ENCODE measurements around the gene TERT.

DNA sequence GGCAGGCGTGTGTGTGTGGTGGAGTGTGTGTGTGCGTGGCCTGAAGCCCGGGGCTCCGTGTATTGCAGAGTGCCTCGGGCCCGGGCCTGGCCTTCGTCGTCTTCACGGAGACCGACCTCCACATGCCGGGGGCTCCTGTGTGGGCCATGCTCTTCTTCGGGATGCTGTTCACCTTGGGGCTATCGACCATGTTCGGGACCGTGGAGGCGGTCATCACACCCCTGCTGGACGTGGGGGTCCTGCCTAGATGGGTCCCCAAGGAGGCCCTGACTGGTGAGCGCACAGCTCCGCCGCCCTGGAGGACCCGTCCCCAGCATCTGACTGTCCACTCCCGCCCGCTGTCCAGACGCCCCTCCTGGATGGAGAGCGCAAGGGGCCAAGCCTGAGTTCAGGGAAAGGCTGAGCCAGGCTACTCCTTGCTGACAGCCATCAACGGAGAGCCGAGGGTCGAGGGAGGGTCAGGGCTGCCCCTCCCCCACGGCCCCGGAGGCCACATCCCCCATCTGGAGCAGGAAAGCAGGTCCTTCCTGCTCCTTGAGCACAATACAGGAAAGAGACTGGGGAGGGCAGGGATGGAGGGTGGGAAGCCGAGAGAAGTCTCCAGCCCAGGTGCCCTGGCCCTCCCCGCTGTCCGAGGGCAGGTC, 51.3 kb downstream of the TERT start:
- TF ChIP-seq, protein P1, sequence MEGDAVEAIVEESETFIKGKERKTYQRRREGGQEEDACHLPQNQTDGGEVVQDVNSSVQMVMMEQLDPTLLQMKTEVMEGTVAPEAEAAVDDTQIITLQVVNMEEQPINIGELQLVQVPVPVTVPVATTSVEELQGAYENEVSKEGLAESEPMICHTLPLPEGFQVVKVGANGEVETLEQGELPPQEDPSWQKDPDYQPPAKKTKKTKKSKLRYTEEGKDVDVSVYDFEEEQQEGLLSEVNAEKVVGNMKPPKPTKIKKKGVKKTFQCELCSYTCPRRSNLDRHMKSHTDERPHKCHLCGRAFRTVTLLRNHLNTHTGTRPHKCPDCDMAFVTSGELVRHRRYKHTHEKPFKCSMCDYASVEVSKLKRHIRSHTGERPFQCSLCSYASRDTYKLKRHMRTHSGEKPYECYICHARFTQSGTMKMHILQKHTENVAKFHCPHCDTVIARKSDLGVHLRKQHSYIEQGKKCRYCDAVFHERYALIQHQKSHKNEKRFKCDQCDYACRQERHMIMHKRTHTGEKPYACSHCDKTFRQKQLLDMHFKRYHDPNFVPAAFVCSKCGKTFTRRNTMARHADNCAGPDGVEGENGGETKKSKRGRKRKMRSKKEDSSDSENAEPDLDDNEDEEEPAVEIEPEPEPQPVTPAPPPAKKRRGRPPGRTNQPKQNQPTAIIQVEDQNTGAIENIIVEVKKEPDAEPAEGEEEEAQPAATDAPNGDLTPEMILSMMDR (conservative IDR thresholded peaks at IDR 0.05; ENCODE audit: low read length), result no peak
- TF ChIP-seq EZH2phosphoT487 (IDR thresholded peaks at IDR 0.05; ENCODE audit: borderline replicate concordance), result no peak
